K562 (cell line): ENCODE results near the gene HOXB5. TPM values are rescaled to one million over a fixed set of nuclear protein-coding genes. Genes with fewer than 3 reads are reported as not detected.

Source experiments
- ATAC-seq: fragments of 200-7000 bp; cut with Tn5 transposase; 3 replicates; pipeline ENCODE4 v1.9.1; 2020; ENCODE audit warnings: moderate library complexity
- BruUV-seq: library from RNA; stranded (reverse); fragments of 400-500 nt; replicated peaks from 2 replicates; lab custom pipeline; 2021; lab: Mats Ljungman, UMichigan
- CTCF ChIA-PET: fragments of 300-600 bp; formaldehyde crosslinking; extraction: SDS; loops from one replicate; lab custom pipeline; 2021; ENCODE audit warnings: low intra/inter-chr PET ratio; lab: Yijun Ruan, JAX
- POLR2A ChIA-PET: fragments of 300-600, 350-650 bp; sonication (Branson Sonifier 250); formaldehyde crosslinking; extraction: SDS; loops from one replicate; lab custom pipeline; 2021; ENCODE audit warnings: antibody characterized with exemption, inconsistent platforms; lab: Yijun Ruan, JAX
- DNase-seq, 4 experiments: peaks; one replicate each; pipeline versions ENCODE4 v3.0.0 to v3.0.0-alpha.2; 2011 to 2018; ENCODE audit warnings: low spot score in 3 of 4, mixed read lengths in 3 of 4; ENCODE audit errors: extremely low read depth in 1 of 4
- FAIRE-seq: peaks from 2 replicates; lab custom pipeline; 2011; peaks lifted over from hg19 to GRCh38; lab: Jason Lieb, UNC
- H2AFZ ChIP-seq: 2 replicates; pipeline ENCODE4 v1.6.0; 2011; ENCODE audit warnings: low read depth, low read length, control low read depth, inconsistent platforms
- H3K27ac ChIP-seq: fragments of 200-600 bp; 3 replicates; pipeline ENCODE4 v1.8.0; 2011; ENCODE audit warnings: low read depth, mild to moderate bottlenecking, control low read depth, inconsistent platforms, low read length, moderate library complexity, mixed read lengths; ENCODE audit errors: extremely low read depth
- H3K27me3 ChIP-seq, 2 experiments: fragments of 300-600 bp in 1 of 2; 2 replicates in 1 of 2; 3 replicates in 1 of 2; pipeline versions ENCODE4 v1.6.0 to v1.8.0; 2011; ENCODE audit warnings: inconsistent platforms in 2 of 2, low read length in 2 of 2, mild to moderate bottlenecking in 1 of 2, mixed read lengths in 1 of 2, moderate library complexity in 1 of 2; ENCODE audit not compliant: control insufficient read depth in 2 of 2, insufficient read depth in 2 of 2
- H3K36me3 ChIP-seq: fragments of 300-600 bp; 3 replicates; pipeline ENCODE4 v1.8.0; 2011; ENCODE audit warnings: mild to moderate bottlenecking, low read length, inconsistent platforms; ENCODE audit not compliant: control insufficient read depth, insufficient read depth
- H3K4me1 ChIP-seq, 2 experiments: fragments of 200-600 bp in 1 of 2; replicated peaks in 1 of 2; 2 replicates in 1 of 2; 3 replicates in 1 of 2; pipeline versions ENCODE4 v1.5.1 to v1.8.0; 2011; ENCODE audit warnings: inconsistent platforms in 2 of 2, low read length in 2 of 2, mild to moderate bottlenecking in 1 of 2, mixed read lengths in 1 of 2, moderate library complexity in 1 of 2; ENCODE audit not compliant: control insufficient read depth in 2 of 2, insufficient read depth in 2 of 2
- H3K4me2 ChIP-seq: 2 replicates; pipeline ENCODE4 v1.6.1; 2011; ENCODE audit warnings: low read length, control low read depth, inconsistent platforms, mixed read lengths; ENCODE audit not compliant: insufficient read depth
- H3K4me3 ChIP-seq: fragments of 200-600 bp; sonication (generic), shearing (Covaris generic); 2 replicates; pipeline ENCODE4 v1.5.1; 2016; ENCODE audit warnings: control low read depth, inconsistent platforms
- H3K79me2 ChIP-seq: fragments of 200-600 bp; 3 replicates; pipeline ENCODE4 v1.8.0; 2011; ENCODE audit warnings: low read length, inconsistent platforms; ENCODE audit not compliant: control insufficient read depth, insufficient read depth
- H3K9ac ChIP-seq, 2 experiments: 2 replicates each; pipeline versions ENCODE4 v1.6.0 to v1.6.1; 2011; ENCODE audit warnings: low read depth in 2 of 2, low read length in 2 of 2, control low read depth in 1 of 2, inconsistent platforms in 1 of 2, mild to moderate bottlenecking in 1 of 2, mixed read lengths in 1 of 2; ENCODE audit not compliant: insufficient read depth in 1 of 2
- H3K9me1 ChIP-seq: one replicate; pipeline ENCODE4 v1.6.0; 2011; ENCODE audit warnings: inconsistent platforms, mild to moderate bottlenecking, low read length, moderate library complexity; ENCODE audit not compliant: control insufficient read depth, insufficient read depth
- H3K9me3 ChIP-seq: replicated peaks from 2 replicates; pipeline ENCODE4 v1.5.1; 2011; ENCODE audit warnings: low read depth, low read length, inconsistent platforms; ENCODE audit not compliant: control insufficient read depth, insufficient read depth
- H4K20me1 ChIP-seq: replicated peaks from 2 replicates; pipeline ENCODE4 v1.6.1; 2011; ENCODE audit warnings: low read length, inconsistent platforms, mixed read lengths; ENCODE audit not compliant: control insufficient read depth, insufficient read depth
- CCNT2 ChIP-seq: IDR thresholded peaks from 2 replicates; pipeline ENCODE4 v1.6.1; 2011; ENCODE audit warnings: borderline replicate concordance, low read depth, mild to moderate bottlenecking, moderate library complexity, mixed read lengths, low read length; ENCODE audit not compliant: insufficient read length; ENCODE audit errors: extremely low read depth
- CHD2 ChIP-seq: IDR thresholded peaks from 2 replicates; pipeline ENCODE4 v1.6.1; 2011; ENCODE audit warnings: low read depth, low read length
- ESRRB ChIP-seq: fragments of 250-450 bp; sonication (Bioruptor Pico); IDR thresholded peaks from 2 replicates; pipeline ENCODE4 v1.5.0; 2020; ENCODE audit warnings: mild to moderate bottlenecking, moderate library complexity, borderline replicate concordance
- POLR2AphosphoS2 ChIP-seq: IDR thresholded peaks from 2 replicates; pipeline ENCODE4 v1.6.1; 2012; ENCODE audit warnings: low read length, improper control_type of control experiment
- POLR2G ChIP-seq: fragments of 200-400 bp; formaldehyde crosslinking; IDR thresholded peaks from 2 replicates; pipeline ENCODE4 v1.6.1; 2017; ENCODE audit warnings: low read depth, mild to moderate bottlenecking, antibody characterized with exemption, low read length, moderate library complexity
- PTTG1 ChIP-seq: fragments of 450-650 bp; IDR thresholded peaks from 2 replicates; pipeline ENCODE4 v1.6.1; 2016; ENCODE audit warnings: low read depth, mild to moderate bottlenecking, missing genetic modification characterization, missing compliant biosample characterization
- SMAD1 ChIP-seq: fragments of 150-350 bp; IDR thresholded peaks from 2 replicates; pipeline ENCODE4 v1.6.1; 2014; ENCODE audit warnings: low read length, low read depth; ENCODE audit not compliant: partially characterized antibody
- THAP12 ChIP-seq: fragments of 250-450 bp; sonication (Bioruptor Pico); IDR thresholded peaks from 2 replicates; pipeline ENCODE4 v1.9.0; 2021; ENCODE audit warnings: mild to moderate bottlenecking, inconsistent platforms
- ZBTB33 ChIP-seq: sonication (generic); formaldehyde crosslinking; IDR thresholded peaks from 2 replicates; pipeline ENCODE4 v1.8.1; 2023; ENCODE audit warnings: mild to moderate bottlenecking, missing genetic modification reagents
- ZNF282 ChIP-seq: sonication (generic); formaldehyde crosslinking; IDR thresholded peaks from 2 replicates; pipeline ENCODE4 v1.8.1; 2023; ENCODE audit warnings: missing genetic modification reagents
- ZNF766 ChIP-seq: fragments of 200-800 bp; sonication (Bioruptor generic); conservative IDR thresholded peaks from 2 replicates; pipeline ENCODE4 v1.6.1; 2016; ENCODE audit warnings: missing genetic modification characterization, missing compliant biosample characterization
- WGBS: fragments of 100-300 bp; shearing (Covaris generic); methylation state at CpG from one replicate; pipeline ENCODE4 v1.1.6; 2016; ENCODE audit warnings: low coverage, mixed read lengths; ENCODE audit not compliant: insufficient coverage; ENCODE audit errors: missing lambda C conversion rate; 5-methylcytosine and 5-hydroxymethylcytosine counted together
- in situ Hi-C: fragments of 300-500 bp; cut with MboI; formaldehyde crosslinking; loops from 4 replicates; pipeline ENCODE4 v1.15.0; 2018; ENCODE audit warnings: inconsistent platforms, mixed read lengths
- intact Hi-C: fragments of 100-400 bp; cut with micrococcal nuclease; formaldehyde crosslinking; loops from 2 replicates; pipeline ENCODE4 v1.14.2; 2022
- polyA plus RNA-seq, 8 experiments: library from polyadenylated mRNA; depleted of rRNA in 4 of 8; stranded (reverse) in 5 of 8; unstranded in 3 of 8; fragments of >200 nt; fragmentation: Nextera tagmentation in 2 of 8; fragmentation: Illumina TruSeq in 1 of 8; extraction: Ambion mirVana in 2 of 8; extraction: Trizol in 1 of 8; gene quantifications; 2 replicates each; pipeline versions ENCODE4 v1.2.1 to v1.2.3, GENCODE V29; 2011 to 2014; ENCODE audit warnings: inconsistent platforms in 1 of 8, missing spikeins in 1 of 8
- total RNA-seq, 7 experiments: library from RNA; depleted of rRNA in 6 of 7; stranded (reverse); fragments of >200 nt in 6 of 7; fragmentation: Illumina TruSeq in 2 of 7; extraction: Trizol in 2 of 7; gene quantifications; 2 replicates each; pipeline versions ENCODE4 v1.2.1 to v1.2.3, GENCODE V29; 2011 to 2021; ENCODE audit warnings: low replicate concordance in 1 of 7
- TF ChIP-seq, protein P1 (sequence below): sonication (generic); formaldehyde crosslinking; IDR thresholded peaks from 2 replicates; pipeline ENCODE4 v1.8.1; 2023; ENCODE audit warnings: mild to moderate bottlenecking, missing genetic modification reagents

Gene HOXB5
- total and polyA plus RNA-seq, 9 of the 15 experiments (the other 6 are each of a cell fraction or from before 2014, with no cell fraction given): 0.24 to 2.7 (median 0.65) TPM

GRCh38 chr17:48620461-48621139, 27.0 kb upstream of the HOXB5 start (continued):
- peak; percentile 33; the same call in 1 of the 2 replicates for TF ChIP-seq POLR2AphosphoS2

- Histone ChIP-seq H3K9me1 (no peaks in the 10 kb centered on the region), H3K27ac (peak overlapping the region; percentile 72; the same call in 2 of the 3 replicates), H2AFZ (no peak overlapping the region), H3K9me3 (no peaks in the 10 kb centered on the region), H3K36me3 (peaks cover 50% of the 10 kb centered on the region), H3K9ac (peak overlapping the region; percentile 28 to 84; a peak in 3 of 4 replicates), H3K4me2 (peak overlapping the region; percentile 76), H3K27me3 (no peaks in the 10 kb centered on the region), H3K4me3 (0 out of 2 replicates have a peak overlapping the region, but pooled peaks have one; percentile 39), H3K79me2 (peaks cover 78% of the 10 kb centered on the region), H4K20me1 (peaks cover 50% of the 10 kb centered on the region), H3K4me1 (peaks cover 48 to 50% of the 10 kb centered on the region in 2 experiments; a peak in 4 of 5 replicates)
- BruUV-seq: no TSS peak
- in situ Hi-C loops: loop anchor here (10.0 kb wide), 1 partner anchor 585 kb away; the partner anchor contains the start of gene COPZ2
- POLR2A ChIA-PET: interaction anchor here (0.5 to 1.3 kb wide), 4 partner anchors 17 to 208 kb away, joined by 3 read pairs; no protein-coding TSS in a partner anchor
- 70% methylated on average over 20 of the region's 32 CpGs for WGBS
- CTCF ChIA-PET: interaction anchor here (0.5 to 2.2 kb wide), 4 partner anchors 313 to 593 kb away, joined by 3 to 10 read pairs (median 6); no protein-coding TSS in a partner anchor
- no peak for DNase-seq
- no peak for FAIRE-seq
- intact Hi-C loops: no loop called here
- ATAC-seq: peak; percentile 35
- TF ChIP-seq CCNT2 (peak; percentile 32), ZBTB33 (CRISPR knock-in tag) (peak; percentile 80), SMAD1 (no peak), POLR2G (peak; percentile 87), PTTG1 (tag) (no peak), ZNF282 (CRISPR knock-in tag) (no peak), ESRRB (CRISPR knock-in tag) (0 out of 2 replicates have a peak, but pooled peaks have one; percentile 9), THAP12 (CRISPR knock-in tag) (0 out of 2 replicates have a peak, but pooled peaks have one; percentile 13), ZNF766 (CRISPR knock-in tag) (no peak), CHD2 (peak; percentile 5; the same call in 1 of the 2 replicates)
- TF ChIP-seq, protein P1, sequence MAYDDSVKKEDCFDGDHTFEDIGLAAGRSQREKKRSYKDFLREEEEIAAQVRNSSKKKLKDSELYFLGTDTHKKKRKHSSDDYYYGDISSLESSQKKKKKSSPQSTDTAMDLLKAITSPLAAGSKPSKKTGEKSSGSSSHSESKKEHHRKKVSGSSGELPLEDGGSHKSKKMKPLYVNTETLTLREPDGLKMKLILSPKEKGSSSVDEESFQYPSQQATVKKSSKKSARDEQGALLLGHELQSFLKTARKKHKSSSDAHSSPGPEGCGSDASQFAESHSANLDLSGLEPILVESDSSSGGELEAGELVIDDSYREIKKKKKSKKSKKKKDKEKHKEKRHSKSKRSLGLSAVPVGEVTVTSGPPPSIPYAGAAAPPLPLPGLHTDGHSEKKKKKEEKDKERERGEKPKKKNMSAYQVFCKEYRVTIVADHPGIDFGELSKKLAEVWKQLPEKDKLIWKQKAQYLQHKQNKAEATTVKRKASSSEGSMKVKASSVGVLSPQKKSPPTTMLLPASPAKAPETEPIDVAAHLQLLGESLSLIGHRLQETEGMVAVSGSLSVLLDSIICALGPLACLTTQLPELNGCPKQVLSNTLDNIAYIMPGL (CRISPR knock-in tag): no peak
These were observed 26.4 kb upstream of the HOXB5 start for GRCh38 chr17:48619826-48620449.
